ENCODE results near the gene OR2M2.

OR2M2 gene

DNA sequence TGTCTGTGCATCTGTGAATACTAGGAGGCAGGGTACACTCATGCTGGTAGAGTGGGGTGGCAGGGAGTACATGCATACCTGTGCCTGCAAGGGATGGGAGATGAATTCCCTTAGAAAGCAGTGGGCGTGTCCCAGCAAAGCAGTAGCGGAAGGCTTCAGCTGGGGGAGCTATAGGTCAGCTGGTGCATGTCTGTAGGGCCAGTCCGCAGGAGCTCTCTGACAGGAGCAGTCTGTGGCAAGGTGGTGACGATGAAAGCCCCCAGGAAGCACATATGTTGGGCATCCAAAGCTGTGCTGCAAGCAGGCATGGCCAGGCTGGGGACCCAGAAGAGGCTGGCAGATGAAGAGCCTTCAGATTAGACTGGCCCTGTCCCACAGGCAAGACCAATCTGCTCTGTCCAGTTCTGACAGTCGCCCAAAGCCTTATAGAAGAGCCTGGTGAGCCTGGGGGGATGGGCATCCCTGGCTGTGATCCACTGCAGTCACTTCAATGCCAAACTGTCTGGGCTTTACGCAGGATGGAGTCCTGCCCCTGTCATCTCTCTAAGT, 54.8 kb downstream of the OR2M2 start:
- no peaks in the 10 kb centered on the region for H3K9me2 ChIP-seq (replicated peaks; ENCODE audit: insufficient read depth, low read length)
- no peak overlapping the region for H2AFZ ChIP-seq (ENCODE audit: low read length)
- H3K4me3 ChIP-seq (ENCODE audit: low read length): no peak overlapping the region
- H3K27me3 ChIP-seq (replicated peaks; ENCODE audit: insufficient read depth, low read length): no peaks in the 10 kb centered on the region
- no peaks in the 10 kb centered on the region for H3K4me1 ChIP-seq (ENCODE audit: low read length)
- DNase-seq: no peak
- no peaks in the 10 kb centered on the region for H3F3A ChIP-seq (ENCODE audit: insufficient read depth, low read length)
- H3K79me2 ChIP-seq (ENCODE audit: low read length): no peaks in the 10 kb centered on the region
- H3K9ac ChIP-seq (ENCODE audit: low read length): no peak overlapping the region
- TF ChIP-seq, protein P1, sequence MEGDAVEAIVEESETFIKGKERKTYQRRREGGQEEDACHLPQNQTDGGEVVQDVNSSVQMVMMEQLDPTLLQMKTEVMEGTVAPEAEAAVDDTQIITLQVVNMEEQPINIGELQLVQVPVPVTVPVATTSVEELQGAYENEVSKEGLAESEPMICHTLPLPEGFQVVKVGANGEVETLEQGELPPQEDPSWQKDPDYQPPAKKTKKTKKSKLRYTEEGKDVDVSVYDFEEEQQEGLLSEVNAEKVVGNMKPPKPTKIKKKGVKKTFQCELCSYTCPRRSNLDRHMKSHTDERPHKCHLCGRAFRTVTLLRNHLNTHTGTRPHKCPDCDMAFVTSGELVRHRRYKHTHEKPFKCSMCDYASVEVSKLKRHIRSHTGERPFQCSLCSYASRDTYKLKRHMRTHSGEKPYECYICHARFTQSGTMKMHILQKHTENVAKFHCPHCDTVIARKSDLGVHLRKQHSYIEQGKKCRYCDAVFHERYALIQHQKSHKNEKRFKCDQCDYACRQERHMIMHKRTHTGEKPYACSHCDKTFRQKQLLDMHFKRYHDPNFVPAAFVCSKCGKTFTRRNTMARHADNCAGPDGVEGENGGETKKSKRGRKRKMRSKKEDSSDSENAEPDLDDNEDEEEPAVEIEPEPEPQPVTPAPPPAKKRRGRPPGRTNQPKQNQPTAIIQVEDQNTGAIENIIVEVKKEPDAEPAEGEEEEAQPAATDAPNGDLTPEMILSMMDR (IDR thresholded peaks at IDR 0.05; ENCODE audit: low read length): no peak
- no peaks in the 10 kb centered on the region for H3K36me3 ChIP-seq (replicated peaks; ENCODE audit: insufficient read depth, low read length)
- no peaks in the 10 kb centered on the region for H4K20me1 ChIP-seq (ENCODE audit: insufficient read depth, low read length)
- H3K27ac ChIP-seq (ENCODE audit: low read length): no peak overlapping the region
- no peaks in the 10 kb centered on the region for H3K9me3 ChIP-seq (replicated peaks; ENCODE audit: insufficient read depth, low read length)
- H3K4me2 ChIP-seq (ENCODE audit: low read depth, low read length): no peak overlapping the region

Data from MM.1S (cell line).